ENCODE data around the gene ATG14.
A peak's percentile ranks its signal among the peaks of the same experiment; 100 is the strongest.
"Not testable (repeated sequence)": the region's sequence is repeated elsewhere in the genome, so short reads cannot be mapped to it uniquely, and the experiment has no call there.

Gene ATG14

GRCh38 chr14:55433880-55434804 lies 22.5 kb upstream of the ATG14 start:
- no peak for DNase-seq

- no peak for DNase-seq
Observed at GRCh38 chr14:55432628-55433027, 21.0 kb upstream of the ATG14 start.

- peak; percentile 65 for DNase-seq
Observed at GRCh38 chr14:55430024-55430690, 18.5 kb upstream of the ATG14 start.

GRCh38 chr14:55427439-55427838 lies 15.8 kb upstream of the ATG14 start:
- no peak for DNase-seq

- DNase-seq, result no peak
Observed at GRCh38 chr14:55426891-55427290, 15.3 kb upstream of the ATG14 start.

GRCh38 chr14:55425091-55425490 lies 13.5 kb upstream of the ATG14 start:
- no peak for DNase-seq

GRCh38 chr14:55423969-55424368 lies 12.3 kb upstream of the ATG14 start:
- no peak for DNase-seq

- not testable (repeated sequence) for DNase-seq
Observed at GRCh38 chr14:55422338-55422737, 10.7 kb upstream of the ATG14 start.

GRCh38 chr14:55419663-55420062 lies 8.0 kb upstream of the ATG14 start:
- DNase-seq, result no peak

- no peak for DNase-seq
Observed at GRCh38 chr14:55418411-55418810, 6.8 kb upstream of the ATG14 start.

GRCh38 chr14:55417955-55418354 lies 6.3 kb upstream of the ATG14 start:
- DNase-seq, result no peak

- peak; percentile 10 for DNase-seq
Observed at GRCh38 chr14:55416866-55417265, 5.2 kb upstream of the ATG14 start.

- DNase-seq, result no peak
Observed at GRCh38 chr14:55414551-55414950, 2.9 kb upstream of the ATG14 start.

- DNase-seq, result no peak
Observed at GRCh38 chr14:55412676-55413075, 1.0 kb upstream of the ATG14 start.

- no peak for DNase-seq
Observed at GRCh38 chr14:55410876-55411275, 754 bp downstream of the ATG14 start.

- DNase-seq, result no peak
Observed at GRCh38 chr14:55404173-55404854, 7.3 kb downstream of the ATG14 start.

GRCh38 chr14:55401751-55402150 lies 9.9 kb downstream of the ATG14 start:
- no peak for DNase-seq

- DNase-seq, result no peak
Observed at GRCh38 chr14:55399852-55400251, 11.8 kb downstream of the ATG14 start.

- DNase-seq, result no peak
Observed at GRCh38 chr14:55399183-55399582, 12.4 kb downstream of the ATG14 start.

- DNase-seq, result peak; percentile 96
Observed at GRCh38 chr14:55398679-55399078, 13.0 kb downstream of the ATG14 start.

- DNase-seq, result peak; percentile 65
Observed at GRCh38 chr14:55389330-55389729, 22.3 kb downstream of the ATG14 start.

- DNase-seq, result peak; percentile 64
Observed at GRCh38 chr14:55388160-55388559, 23.5 kb downstream of the ATG14 start.

GRCh38 chr14:55387121-55387520 lies 24.5 kb downstream of the ATG14 start:
- DNase-seq, result no peak
